Measurements from ENCODE around the gene ENDOV.

- TF ChIP-seq CTCF (conservative IDR thresholded peaks at IDR 0.05; ENCODE audit: low read length): peak; percentile 92
- no peak for TF ChIP-seq EZH2phosphoT487 (IDR thresholded peaks at IDR 0.05; ENCODE audit: borderline replicate concordance)
These were observed 11.8 kb downstream of the ENDOV start for GRCh38 chr17:80426671-80427326.

Measured in Loucy (cell line).